Esophagus muscularis mucosa (tissue), 3 donors: ENCODE measurements around the gene EIF3F.

Experiments used
- POLR2AphosphoS5 ChIP-seq, 2 donors: sonication (generic); formaldehyde crosslinking; IDR thresholded peaks; one replicate each; pipeline ENCODE4 v1.6.1; 2017; ENCODE audit warnings: antibody characterized with exemption in 2 of 2
- TF ChIP-seq, protein P1 (sequence below), 3 experiments: fragments of 200-600 bp in 2 of 3; fragments of 450-650 bp in 1 of 3; sonication (generic) in 2 of 3; IDR thresholded peaks; one replicate each; pipeline ENCODE4 v1.5.1; 2017 to 2019; ENCODE audit warnings: antibody characterized with exemption in 3 of 3, mild to moderate bottlenecking in 2 of 3, moderate library complexity in 1 of 3

DNA sequence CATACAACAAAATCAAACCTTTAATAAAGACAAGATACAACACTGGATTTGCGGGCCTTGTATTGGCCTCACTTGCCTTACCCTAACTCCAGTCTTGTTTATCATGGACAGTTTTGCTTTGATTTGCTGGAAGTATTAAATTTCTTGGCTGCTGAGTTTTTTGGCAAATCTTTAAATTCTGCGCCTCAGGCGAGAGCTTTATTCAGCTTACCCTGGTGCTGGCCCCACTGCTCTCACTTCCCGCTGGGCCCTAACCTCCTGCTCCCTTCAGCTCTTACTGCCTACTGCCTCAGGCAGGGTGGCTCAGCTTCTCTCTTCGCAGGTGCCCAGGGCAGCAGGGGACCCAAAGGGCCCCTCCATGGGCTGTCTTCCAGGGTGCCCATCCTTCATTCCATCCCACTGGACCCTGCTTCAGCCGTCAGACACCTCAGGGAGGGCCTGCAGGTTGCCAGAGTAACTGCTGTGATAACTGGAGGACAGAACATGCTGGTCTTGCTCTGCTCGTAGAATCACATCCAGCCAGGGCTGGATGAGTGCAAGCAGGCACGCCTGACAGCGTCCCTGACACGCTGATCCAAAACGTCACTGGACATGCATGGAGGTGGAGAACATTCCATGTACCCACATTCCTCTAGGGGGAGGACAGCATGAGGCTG is 48.2 kb downstream of the EIF3F start:
- TF ChIP-seq, protein P1, sequence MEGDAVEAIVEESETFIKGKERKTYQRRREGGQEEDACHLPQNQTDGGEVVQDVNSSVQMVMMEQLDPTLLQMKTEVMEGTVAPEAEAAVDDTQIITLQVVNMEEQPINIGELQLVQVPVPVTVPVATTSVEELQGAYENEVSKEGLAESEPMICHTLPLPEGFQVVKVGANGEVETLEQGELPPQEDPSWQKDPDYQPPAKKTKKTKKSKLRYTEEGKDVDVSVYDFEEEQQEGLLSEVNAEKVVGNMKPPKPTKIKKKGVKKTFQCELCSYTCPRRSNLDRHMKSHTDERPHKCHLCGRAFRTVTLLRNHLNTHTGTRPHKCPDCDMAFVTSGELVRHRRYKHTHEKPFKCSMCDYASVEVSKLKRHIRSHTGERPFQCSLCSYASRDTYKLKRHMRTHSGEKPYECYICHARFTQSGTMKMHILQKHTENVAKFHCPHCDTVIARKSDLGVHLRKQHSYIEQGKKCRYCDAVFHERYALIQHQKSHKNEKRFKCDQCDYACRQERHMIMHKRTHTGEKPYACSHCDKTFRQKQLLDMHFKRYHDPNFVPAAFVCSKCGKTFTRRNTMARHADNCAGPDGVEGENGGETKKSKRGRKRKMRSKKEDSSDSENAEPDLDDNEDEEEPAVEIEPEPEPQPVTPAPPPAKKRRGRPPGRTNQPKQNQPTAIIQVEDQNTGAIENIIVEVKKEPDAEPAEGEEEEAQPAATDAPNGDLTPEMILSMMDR (IDR thresholded peaks at IDR 0.05), result no peak
- TF ChIP-seq POLR2AphosphoS5 (IDR thresholded peaks at IDR 0.05), result no peak
